GM13976 (cell line): ENCODE results near the gene DMAC2L.

Experiments
- DNase-seq: peaks from one replicate; pipeline ENCODE4 v3.0.0; 2012; ENCODE audit warnings: low spot score
- CTCF ChIP-seq: IDR thresholded peaks from 2 replicates; pipeline ENCODE4 v1.5.1; 2012; ENCODE audit warnings: borderline replicate concordance, mild to moderate bottlenecking; ENCODE audit not compliant: insufficient read depth; ENCODE audit errors: extremely low read depth, missing control alignments, control extremely low read depth
- in situ Hi-C: fragments of 300-500 bp; cut with MboI; formaldehyde crosslinking; loops from one replicate; pipeline ENCODE4 v1.12.0; 2022; ENCODE audit warnings: low sequenced_read_pairs, mixed read lengths, inconsistent platforms; ENCODE audit not compliant: unreplicated experiment

Gene DMAC2L

GRCh38 chr14:50375760-50376159, 63.6 kb downstream of the DMAC2L start:
- DNase-seq = no peak
- in situ Hi-C loops = no loop called here
- no peak for TF ChIP-seq CTCF
